ENCODE measurements around the gene CDC123.

Gene CDC123

GRCh38 chr10:12299222-12299965 is 103.4 kb downstream of the CDC123 start:
- DNase-seq (ENCODE audit: low read depth), result no peak
